HepG2 (cell line): Measurements from ENCODE around the gene SLC25A17. TPM values are rescaled to one million over a fixed set of nuclear protein-coding genes. Genes with fewer than 3 reads are reported as not detected.

ENCODE experiments used
- ERF ChIP-seq: IDR thresholded peaks from 2 replicates; pipeline ENCODE4 v1.6.1; 2018; ENCODE audit warnings: missing biosample characterization, missing genetic modification reagents
- FOXP1 ChIP-seq, 2 experiments: fragments of 450-650 bp in 1 of 2; IDR thresholded peaks; 2 replicates each; pipeline ENCODE4 v1.6.1; 2017 to 2018; ENCODE audit warnings: antibody characterized with exemption in 1 of 2
- GLI4 ChIP-seq: sonication (generic); formaldehyde crosslinking; IDR thresholded peaks from 2 replicates; pipeline ENCODE4 v1.5.1; 2020; ENCODE audit warnings: missing genetic modification reagents, mild to moderate bottlenecking, moderate library complexity, borderline replicate concordance
- JDP2 ChIP-seq: sonication (generic); formaldehyde crosslinking; IDR thresholded peaks from 2 replicates; pipeline ENCODE4 v1.8.1; 2022; ENCODE audit warnings: missing genetic modification reagents, borderline replicate concordance
- KDM3A ChIP-seq: IDR thresholded peaks from 2 replicates; pipeline ENCODE4 v1.6.1; 2018; ENCODE audit warnings: low read depth, missing compliant biosample characterization
- MNT ChIP-seq: fragments of 450-650 bp; IDR thresholded peaks from 2 replicates; pipeline ENCODE4 v1.6.1; 2016
- MXI1 ChIP-seq: IDR thresholded peaks from 3 replicates; pipeline ENCODE4 v1.6.1; 2012; ENCODE audit warnings: low read depth, low read length, inconsistent platforms, borderline replicate concordance
- PCBP1 ChIP-seq: fragments of 200-400 bp; formaldehyde crosslinking; IDR thresholded peaks from 2 replicates; pipeline ENCODE4 v1.6.1; 2017; ENCODE audit warnings: mild to moderate bottlenecking, low read depth, low read length, borderline replicate concordance
- RARG ChIP-seq: sonication (generic); formaldehyde crosslinking; IDR thresholded peaks from 2 replicates; pipeline ENCODE4 v1.4.0; 2020; ENCODE audit warnings: low read depth, mild to moderate bottlenecking, missing genetic modification reagents
- SIX1 ChIP-seq: sonication (generic); formaldehyde crosslinking; IDR thresholded peaks from 2 replicates; pipeline ENCODE4 v1.4.0; 2020; ENCODE audit warnings: missing genetic modification reagents, borderline replicate concordance
- SNRNP70 ChIP-seq: fragments of 200-400 bp; formaldehyde crosslinking; IDR thresholded peaks from 2 replicates; pipeline ENCODE4 v1.6.1; 2017; ENCODE audit warnings: mild to moderate bottlenecking, low read depth, low read length, moderate library complexity
- TAF15 ChIP-seq: fragments of 200-400 bp; formaldehyde crosslinking; IDR thresholded peaks from one replicate; pipeline ENCODE4 v1.6.1; 2018; ENCODE audit warnings: mild to moderate bottlenecking, low read depth, low read length; ENCODE audit not compliant: poor library complexity, severe bottlenecking
- ZBTB38 ChIP-seq: sonication (generic); formaldehyde crosslinking; IDR thresholded peaks from 2 replicates; pipeline ENCODE4 v1.5.1; 2020; ENCODE audit warnings: mild to moderate bottlenecking, missing genetic modification reagents
- ZFP36L2 ChIP-seq: sonication (generic); formaldehyde crosslinking; IDR thresholded peaks from 2 replicates; pipeline ENCODE4 v1.4.0; 2020; ENCODE audit warnings: missing genetic modification reagents
- ZFP91 ChIP-seq: sonication (generic); formaldehyde crosslinking; IDR thresholded peaks from 2 replicates; pipeline ENCODE4 v1.9.0; 2022; ENCODE audit warnings: missing genetic modification reagents, mild to moderate bottlenecking, borderline replicate concordance
- ZIK1 ChIP-seq: sonication (generic); formaldehyde crosslinking; IDR thresholded peaks from 2 replicates; pipeline ENCODE4 v1.5.0; 2020; ENCODE audit warnings: mild to moderate bottlenecking, low read depth, missing genetic modification reagents, borderline replicate concordance
- ZNF3 ChIP-seq: IDR thresholded peaks from 2 replicates; pipeline ENCODE4 v1.7.0; 2017; ENCODE audit warnings: inconsistent platforms
- ZNF562 ChIP-seq: sonication (generic); formaldehyde crosslinking; IDR thresholded peaks from 2 replicates; pipeline ENCODE4 v1.8.0; 2022; ENCODE audit warnings: missing genetic modification reagents, borderline replicate concordance
- ZNF564 ChIP-seq: sonication (generic); formaldehyde crosslinking; IDR thresholded peaks from 2 replicates; pipeline ENCODE4 v1.8.1; 2023; ENCODE audit warnings: mild to moderate bottlenecking, missing genetic modification reagents
- ZNF749 ChIP-seq: sonication (generic); formaldehyde crosslinking; IDR thresholded peaks from 2 replicates; pipeline ENCODE4 v1.8.0; 2022; ENCODE audit warnings: mild to moderate bottlenecking, missing genetic modification reagents, moderate library complexity, borderline replicate concordance
- ZSCAN20 ChIP-seq: sonication (generic); formaldehyde crosslinking; IDR thresholded peaks from 2 replicates; pipeline ENCODE4 v1.4.0; 2020; ENCODE audit warnings: missing genetic modification reagents, mild to moderate bottlenecking, borderline replicate concordance
- polyA plus RNA-seq, 8 experiments: library from polyadenylated mRNA; depleted of rRNA in 3 of 8; stranded (reverse) in 7 of 8; unstranded in 1 of 8; fragments of >200 nt; fragmentation: Illumina TruSeq in 4 of 8; extraction: Trizol in 4 of 8; gene quantifications; 2 replicates each; pipeline versions ENCODE4 v1.2.1 to v1.2.3, GENCODE V29; 2011 to 2016; ENCODE audit warnings: low read depth in 4 of 8, missing spikeins in 1 of 8, mixed read lengths in 1 of 8; ENCODE audit not compliant: insufficient read depth in 1 of 8
- total RNA-seq, 5 experiments: library from RNA; depleted of rRNA; stranded (reverse); fragments of >200 nt; fragmentation: Illumina TruSeq; extraction: Trizol; gene quantifications; 2 replicates each; pipeline ENCODE4 v1.2.3, GENCODE V29; 2016; ENCODE audit warnings: low read depth in 1 of 5
- TF ChIP-seq, protein P1 (sequence below): sonication (generic); formaldehyde crosslinking; IDR thresholded peaks from 2 replicates; pipeline ENCODE4 v1.9.0; 2021; ENCODE audit warnings: missing genetic modification reagents, borderline replicate concordance
- TF ChIP-seq, protein P2 (sequence below): sonication (generic); formaldehyde crosslinking; IDR thresholded peaks from 2 replicates; pipeline ENCODE4 v1.9.0; 2022; ENCODE audit warnings: low read depth, missing genetic modification reagents

The SLC25A17 gene
- total and polyA plus RNA-seq, 2 of the 13 experiments (the other 11 are each of a cell fraction or from before 2014, with no cell fraction given): 15.7 to 27.9 TPM

GRCh38 chr22:40856513-40857308 lies 37.6 kb upstream of the SLC25A17 start, which contains the start of the genes ST13 and XPNPEP3 (continued):
- peak; percentile 89 for TF ChIP-seq MXI1
- TF ChIP-seq JDP2: no peak
- no peak; the same call in none of the 2 replicates for TF ChIP-seq ZBTB38 (CRISPR knock-in tag)
- TF ChIP-seq KDM3A (CRISPR knock-in tag): 0 out of 2 replicates have a peak, but pooled peaks have one; percentile 45
- TF ChIP-seq RARG (CRISPR knock-in tag): no peak
- TF ChIP-seq ZIK1 (CRISPR knock-in tag): no peak; the same call in 1 of the 2 replicates
- TF ChIP-seq ZSCAN20 (CRISPR knock-in tag): no peak
- no peak; the same call in 1 of the 2 replicates for TF ChIP-seq SIX1 (CRISPR knock-in tag)
- peak; percentile 84; the same call in 1 of the 2 replicates for TF ChIP-seq ZFP91
- TF ChIP-seq ERF (CRISPR knock-in tag): peak; percentile 96
- TF ChIP-seq PCBP1: 0 out of 2 replicates have a peak, but pooled peaks have one; percentile 35
- TF ChIP-seq, protein P1, sequence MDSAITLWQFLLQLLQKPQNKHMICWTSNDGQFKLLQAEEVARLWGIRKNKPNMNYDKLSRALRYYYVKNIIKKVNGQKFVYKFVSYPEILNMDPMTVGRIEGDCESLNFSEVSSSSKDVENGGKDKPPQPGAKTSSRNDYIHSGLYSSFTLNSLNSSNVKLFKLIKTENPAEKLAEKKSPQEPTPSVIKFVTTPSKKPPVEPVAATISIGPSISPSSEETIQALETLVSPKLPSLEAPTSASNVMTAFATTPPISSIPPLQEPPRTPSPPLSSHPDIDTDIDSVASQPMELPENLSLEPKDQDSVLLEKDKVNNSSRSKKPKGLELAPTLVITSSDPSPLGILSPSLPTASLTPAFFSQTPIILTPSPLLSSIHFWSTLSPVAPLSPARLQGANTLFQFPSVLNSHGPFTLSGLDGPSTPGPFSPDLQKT (CRISPR knock-in tag): no peak
- TF ChIP-seq MNT: no peak
- TF ChIP-seq, protein P2, sequence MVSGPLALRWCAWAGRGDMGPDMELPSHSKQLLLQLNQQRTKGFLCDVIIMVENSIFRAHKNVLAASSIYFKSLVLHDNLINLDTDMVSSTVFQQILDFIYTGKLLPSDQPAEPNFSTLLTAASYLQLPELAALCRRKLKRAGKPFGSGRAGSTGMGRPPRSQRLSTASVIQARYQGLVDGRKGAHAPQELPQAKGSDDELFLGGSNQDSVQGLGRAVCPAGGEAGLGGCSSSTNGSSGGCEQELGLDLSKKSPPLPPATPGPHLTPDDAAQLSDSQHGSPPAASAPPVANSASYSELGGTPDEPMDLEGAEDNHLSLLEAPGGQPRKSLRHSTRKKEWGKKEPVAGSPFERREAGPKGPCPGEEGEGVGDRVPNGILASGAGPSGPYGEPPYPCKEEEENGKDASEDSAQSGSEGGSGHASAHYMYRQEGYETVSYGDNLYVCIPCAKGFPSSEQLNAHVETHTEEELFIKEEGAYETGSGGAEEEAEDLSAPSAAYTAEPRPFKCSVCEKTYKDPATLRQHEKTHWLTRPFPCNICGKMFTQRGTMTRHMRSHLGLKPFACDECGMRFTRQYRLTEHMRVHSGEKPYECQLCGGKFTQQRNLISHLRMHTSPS: no peak
- TF ChIP-seq TAF15: no peak
- no peak for TF ChIP-seq SNRNP70
- TF ChIP-seq ZNF564 (CRISPR knock-in tag): peak; percentile 98
- TF ChIP-seq ZFP36L2: no peak
- TF ChIP-seq ZNF3 (CRISPR knock-in tag): no peak
- TF ChIP-seq ZNF749 (CRISPR knock-in tag): peak; percentile 68; the same call in 1 of the 2 replicates
- no peak for TF ChIP-seq FOXP1 (IDR thresholded peaks at IDR 0.05)
- TF ChIP-seq FOXP1 (CRISPR knock-in tag; IDR thresholded peaks at IDR 0.05): no peak; the same call in 1 of the 2 replicates
- no peak for TF ChIP-seq GLI4 (CRISPR knock-in tag)
- no peak for TF ChIP-seq ZNF562 (CRISPR knock-in tag)
